HG03060 (cell line): Measurements from ENCODE around the gene HTT.

ENCODE experiments used
- ATAC-seq: cut with Tn5 transposase; IDR thresholded peaks from one replicate; pipeline ENCODE4 v1.9.1; 2021; ENCODE audit warnings: low read depth, moderate number of reproducible peaks; ENCODE audit not compliant: unreplicated experiment

HTT gene

GRCh38 chr4:3285558-3286334 lies 211.3 kb downstream of the HTT start:
- ATAC-seq: no peak

GRCh38 chr4:3286335-3287175 lies 212.1 kb downstream of the HTT start:
- ATAC-seq: peak; percentile 77

GRCh38 chr4:3287271-3287971 lies 212.9 kb downstream of the HTT start:
- ATAC-seq: no peak

GRCh38 chr4:3287972-3288570 lies 213.6 kb downstream of the HTT start:
- ATAC-seq: no peak

- no peak for ATAC-seq
Observed at GRCh38 chr4:3288571-3289094, 214.2 kb downstream of the HTT start.

GRCh38 chr4:3290476-3290875 lies 216.0 kb downstream of the HTT start:
- ATAC-seq: no peak

- ATAC-seq: no peak
Observed at GRCh38 chr4:3290889-3291321, 216.4 kb downstream of the HTT start.

GRCh38 chr4:3291411-3291968 lies 217.0 kb downstream of the HTT start:
- ATAC-seq: no peak

- ATAC-seq: no peak
Observed at GRCh38 chr4:3291969-3292570, 217.6 kb downstream of the HTT start.

- ATAC-seq: no peak
Observed at GRCh38 chr4:3292571-3293400, 218.3 kb downstream of the HTT start, which contains the start of gene RGS12. Gene RGS12 (plus strand): TSS chr4:3293021. CDS start chr4:3316171, 23,150 bp downstream.
